Measurements from ENCODE around the gene ITGAX.

- TF ChIP-seq, protein P1, sequence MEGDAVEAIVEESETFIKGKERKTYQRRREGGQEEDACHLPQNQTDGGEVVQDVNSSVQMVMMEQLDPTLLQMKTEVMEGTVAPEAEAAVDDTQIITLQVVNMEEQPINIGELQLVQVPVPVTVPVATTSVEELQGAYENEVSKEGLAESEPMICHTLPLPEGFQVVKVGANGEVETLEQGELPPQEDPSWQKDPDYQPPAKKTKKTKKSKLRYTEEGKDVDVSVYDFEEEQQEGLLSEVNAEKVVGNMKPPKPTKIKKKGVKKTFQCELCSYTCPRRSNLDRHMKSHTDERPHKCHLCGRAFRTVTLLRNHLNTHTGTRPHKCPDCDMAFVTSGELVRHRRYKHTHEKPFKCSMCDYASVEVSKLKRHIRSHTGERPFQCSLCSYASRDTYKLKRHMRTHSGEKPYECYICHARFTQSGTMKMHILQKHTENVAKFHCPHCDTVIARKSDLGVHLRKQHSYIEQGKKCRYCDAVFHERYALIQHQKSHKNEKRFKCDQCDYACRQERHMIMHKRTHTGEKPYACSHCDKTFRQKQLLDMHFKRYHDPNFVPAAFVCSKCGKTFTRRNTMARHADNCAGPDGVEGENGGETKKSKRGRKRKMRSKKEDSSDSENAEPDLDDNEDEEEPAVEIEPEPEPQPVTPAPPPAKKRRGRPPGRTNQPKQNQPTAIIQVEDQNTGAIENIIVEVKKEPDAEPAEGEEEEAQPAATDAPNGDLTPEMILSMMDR (IDR thresholded peaks at IDR 0.05; ENCODE audit: poor library complexity): no peak
- TF ChIP-seq EZH2phosphoT487 (IDR thresholded peaks at IDR 0.05; ENCODE audit: low read depth, severe bottlenecking, unreplicated experiment): no peak
- no peak for TF ChIP-seq EZH2 (IDR thresholded peaks at IDR 0.05; ENCODE audit: borderline replicate concordance)
Measured at GRCh38 chr16:31429796-31430195, 74.8 kb downstream of the ITGAX start.
